HG02642 (cell line): ENCODE results near the gene ADIRF.

Source experiments
- ATAC-seq: cut with Tn5 transposase; IDR thresholded peaks from one replicate; pipeline ENCODE4 v1.9.1; 2021; ENCODE audit warnings: mild to moderate bottlenecking; ENCODE audit not compliant: unreplicated experiment, poor library complexity

Gene ADIRF

DNA sequence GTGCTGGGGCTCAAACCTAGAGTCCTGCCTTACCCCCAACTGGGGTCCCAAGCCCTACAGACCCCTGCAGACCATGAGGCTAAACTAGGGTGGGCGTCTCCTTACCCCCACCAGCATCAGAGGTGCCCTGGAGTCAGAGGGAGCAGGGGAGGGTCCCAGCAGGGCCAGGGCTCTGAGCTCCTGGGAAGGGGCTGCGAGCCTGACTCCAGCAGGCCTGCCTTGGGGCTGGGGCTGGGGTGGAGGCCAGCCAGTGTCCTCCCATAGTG, 8.6 kb upstream of the ADIRF start:
- ATAC-seq, result no peak

DNA sequence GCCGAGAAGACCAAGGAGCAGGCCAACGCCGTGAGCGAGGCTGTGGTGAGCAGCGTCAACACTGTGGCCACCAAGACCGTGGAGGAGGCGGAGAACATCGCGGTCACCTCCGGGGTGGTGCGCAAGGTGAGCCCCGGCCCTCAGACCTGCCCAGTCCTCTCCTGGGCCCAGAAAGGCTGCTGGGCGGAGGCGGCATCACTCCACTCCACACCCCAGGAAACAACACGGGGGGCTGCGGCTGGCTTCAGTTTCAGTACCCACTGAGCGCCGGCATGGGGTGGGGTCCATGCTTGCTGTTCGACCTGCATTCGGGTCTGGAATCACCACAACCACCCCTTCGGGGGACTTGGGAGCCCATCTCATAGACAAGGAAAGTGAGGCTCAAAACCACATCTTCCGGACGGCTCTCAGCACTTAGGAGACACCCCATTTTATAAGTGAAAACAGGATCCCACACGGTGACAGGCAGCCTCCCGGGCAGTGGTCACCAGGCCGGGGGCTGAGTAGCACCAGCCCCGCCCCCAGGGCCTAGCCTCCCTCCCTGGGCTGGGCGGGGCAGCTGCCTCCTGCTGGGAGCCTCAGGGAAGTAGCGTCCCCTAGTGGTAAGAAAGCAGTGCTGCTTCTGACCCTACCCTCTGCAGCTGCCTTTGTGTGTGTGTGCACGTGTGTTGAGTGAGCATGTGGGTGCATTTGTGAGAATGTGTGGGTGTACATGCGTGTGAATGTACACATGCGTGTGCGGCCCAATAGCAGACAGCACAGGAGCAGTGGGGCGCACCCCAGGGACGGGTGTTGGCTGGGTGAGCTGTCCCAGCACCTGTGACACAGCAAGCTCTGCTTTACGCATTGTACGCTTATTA, 8.0 kb upstream of the ADIRF start:
- ATAC-seq, result no peak

- no peak for ATAC-seq
Measured at GRCh38 chr10:86960863-86961434, 7.3 kb upstream of the ADIRF start.

- ATAC-seq, result no peak
Measured at GRCh38 chr10:86961481-86962091, 6.7 kb upstream of the ADIRF start.

- no peak for ATAC-seq
Measured at GRCh38 chr10:86962136-86962980, 5.9 kb upstream of the ADIRF start.

DNA sequence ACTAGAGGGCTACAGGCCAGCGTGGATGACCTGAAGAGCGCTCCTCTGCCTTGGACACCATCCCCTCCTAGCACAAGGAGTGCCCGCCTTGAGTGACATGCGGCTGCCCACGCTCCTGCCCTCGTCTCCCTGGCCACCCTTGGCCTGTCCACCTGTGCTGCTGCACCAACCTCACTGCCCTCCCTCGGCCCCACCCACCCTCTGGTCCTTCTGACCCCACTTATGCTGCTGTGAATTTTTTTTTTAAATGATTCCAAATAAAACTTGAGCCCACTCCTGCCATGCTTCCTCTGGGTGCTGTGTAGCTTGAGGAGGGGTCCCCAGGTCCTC, 5.3 kb upstream of the ADIRF start:
- no peak for ATAC-seq

- ATAC-seq, result no peak
Measured at GRCh38 chr10:86963341-86963919, 4.9 kb upstream of the ADIRF start.

GRCh38 chr10:86964061-86964846, 4.0 kb upstream of the ADIRF start:
- ATAC-seq, result no peak

GRCh38 chr10:86964847-86965190, 3.5 kb upstream of the ADIRF start:
- ATAC-seq, result no peak

- ATAC-seq, result no peak
Measured at GRCh38 chr10:86965986-86966654, 2.2 kb upstream of the ADIRF start.

GRCh38 chr10:86967481-86967941, 771 bp upstream of the ADIRF start:
- ATAC-seq, result no peak

DNA sequence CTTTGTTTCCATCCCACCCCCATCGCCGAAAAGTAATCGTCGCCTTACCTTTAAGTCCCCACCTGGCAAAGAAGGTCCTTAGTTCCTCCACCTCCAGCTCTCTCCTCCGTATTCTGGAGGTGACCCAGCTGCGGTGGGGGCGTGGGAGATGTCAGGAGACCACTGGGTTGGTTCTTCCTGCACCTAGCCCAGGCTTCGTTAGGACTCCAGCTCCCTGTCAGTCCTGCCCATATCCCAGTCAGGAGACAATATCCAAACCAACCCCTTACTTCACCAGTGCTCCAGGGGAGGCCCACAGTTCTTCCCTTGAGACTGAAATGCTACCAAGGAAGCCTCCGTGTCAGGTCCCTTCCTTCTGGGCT, 693 bp downstream of the ADIRF start:
- no peak for ATAC-seq

DNA sequence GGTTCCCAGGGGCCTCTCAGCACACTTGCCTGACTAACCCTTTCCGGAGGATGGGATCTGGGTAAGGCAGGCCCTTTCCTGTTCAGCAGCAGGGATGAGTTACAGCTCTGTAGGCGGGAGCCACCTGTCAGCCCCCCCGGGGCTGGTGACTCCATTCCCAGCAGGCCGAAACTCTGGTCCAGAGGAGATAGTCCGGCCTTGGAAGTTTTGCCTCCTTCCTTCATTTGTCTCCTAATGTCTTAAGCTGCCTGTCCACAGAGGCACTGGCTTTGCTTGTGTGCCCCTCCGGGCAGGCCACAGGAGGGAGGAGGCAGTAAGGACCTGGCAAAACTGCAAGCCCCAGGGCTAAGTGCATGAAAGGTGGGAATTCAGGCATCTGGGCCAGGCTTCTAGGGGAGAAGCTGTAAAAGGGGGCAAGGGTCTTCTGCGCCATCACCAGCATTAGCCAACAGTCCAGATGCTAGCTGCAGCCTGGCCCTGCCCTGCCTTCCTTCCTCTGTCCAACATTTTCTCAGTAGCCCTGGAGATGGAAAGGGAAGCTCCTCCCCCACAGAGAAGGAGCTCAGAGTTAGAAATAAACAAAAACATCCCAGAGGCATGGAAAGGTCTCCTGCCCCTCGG, 1.2 kb downstream of the ADIRF start:
- no peak for ATAC-seq

GRCh38 chr10:86970162-86970981, 2.1 kb downstream of the ADIRF start:
- no peak for ATAC-seq

- no peak for ATAC-seq
Measured at GRCh38 chr10:86970982-86971231, 2.6 kb downstream of the ADIRF start.

GRCh38 chr10:86971232-86971991, 3.1 kb downstream of the ADIRF start:
- ATAC-seq, result peak; percentile 80

- no peak for ATAC-seq
Measured at GRCh38 chr10:86972613-86973380, 4.5 kb downstream of the ADIRF start.
